GM23248 (cell line): ENCODE results near the gene UGT3A1. TPM values are rescaled to one million over a fixed set of nuclear protein-coding genes. Genes with fewer than 3 reads are reported as not detected.

ENCODE experiments used
- DNase-seq: peaks from one replicate; pipeline ENCODE4 v3.0.0-alpha.2; 2015
- H2AFZ ChIP-seq: fragments of 200-600 bp; sonication (generic); 2 replicates; pipeline ENCODE4 v1.6.1; 2016; ENCODE audit warnings: antibody characterized with exemption
- H3F3A ChIP-seq: fragments of 200-600 bp; sonication (generic); 2 replicates; pipeline ENCODE4 v1.6.1; 2016; ENCODE audit warnings: mild to moderate bottlenecking, antibody characterized with exemption, mixed run types; ENCODE audit not compliant: insufficient read depth
- H3K27ac ChIP-seq: fragments of 200-600 bp; sonication (generic); 2 replicates; pipeline ENCODE4 v1.5.1; 2016; ENCODE audit warnings: mild to moderate bottlenecking
- H3K27me3 ChIP-seq: fragments of 200-600 bp; sonication (generic); replicated peaks from 2 replicates; pipeline ENCODE4 v1.6.1; 2016; ENCODE audit warnings: mild to moderate bottlenecking; ENCODE audit not compliant: insufficient read depth
- H3K36me3 ChIP-seq: fragments of 200-600 bp; sonication (generic); 2 replicates; pipeline ENCODE4 v1.6.1; 2016; ENCODE audit warnings: low read depth, mild to moderate bottlenecking
- H3K4me1 ChIP-seq: fragments of 200-600 bp; sonication (generic); 2 replicates; pipeline ENCODE4 v1.6.1; 2016; ENCODE audit warnings: mild to moderate bottlenecking; ENCODE audit not compliant: insufficient read depth
- H3K4me2 ChIP-seq: fragments of 200-600 bp; sonication (generic); one replicate; pipeline ENCODE4 v1.6.1; 2016; ENCODE audit warnings: mild to moderate bottlenecking; ENCODE audit not compliant: unreplicated experiment
- H3K4me3 ChIP-seq: fragments of 200-600 bp; sonication (generic); 2 replicates; pipeline ENCODE4 v1.5.1; 2016; ENCODE audit warnings: mild to moderate bottlenecking
- H3K79me2 ChIP-seq: fragments of 200-600 bp; sonication (generic); 2 replicates; pipeline ENCODE4 v1.6.1; 2016; ENCODE audit warnings: mild to moderate bottlenecking; ENCODE audit not compliant: insufficient read depth
- H3K9ac ChIP-seq: fragments of 200-600 bp; sonication (generic); 2 replicates; pipeline ENCODE4 v1.6.1; 2016; ENCODE audit warnings: mild to moderate bottlenecking
- H3K9me2 ChIP-seq: fragments of 200-600 bp; sonication (generic); 2 replicates; pipeline ENCODE4 v1.6.1; 2016; ENCODE audit warnings: mixed run types, mild to moderate bottlenecking, moderate library complexity; ENCODE audit not compliant: insufficient read depth
- H3K9me3 ChIP-seq: fragments of 200-600 bp; sonication (generic); one replicate; pipeline ENCODE4 v1.6.1; 2017; ENCODE audit warnings: low read depth
- H4K20me1 ChIP-seq: fragments of 200-600 bp; sonication (generic); 2 replicates; pipeline ENCODE4 v1.6.0; 2016; ENCODE audit not compliant: insufficient read depth
- EZH2 ChIP-seq: fragments of 200-600 bp; sonication (generic); IDR thresholded peaks from 2 replicates; pipeline ENCODE4 v1.6.1; 2018; ENCODE audit warnings: antibody characterized with exemption, mild to moderate bottlenecking; ENCODE audit not compliant: insufficient read depth, poor library complexity, severe bottlenecking
- EZH2phosphoT487 ChIP-seq: fragments of 200-600 bp; sonication (generic); IDR thresholded peaks from 2 replicates; pipeline ENCODE4 v1.6.1; 2018; ENCODE audit warnings: antibody characterized with exemption, moderate library complexity, mild to moderate bottlenecking, low read depth; ENCODE audit not compliant: insufficient read depth
- WGBS, 2 experiments: methylation state at CpG; one replicate each; pipeline ENCODE4 v1.1.6; 2015 to 2017; ENCODE audit warnings: low lambda C conversion rate in 2 of 2, low coverage in 1 of 2; ENCODE audit errors: missing lambda C conversion rate in 2 of 2; 5-methylcytosine and 5-hydroxymethylcytosine counted together
- in situ Hi-C: fragments of 300-500 bp; cut with MboI; formaldehyde crosslinking; loops from 2 replicates; pipeline ENCODE4 v1.15.0; 2020
- polyA plus RNA-seq: library from polyadenylated mRNA; unstranded; fragments of >200 nt; fragmentation: Nextera tagmentation; extraction: Ambion mirVana; gene quantifications from 2 replicates; pipeline ENCODE4 v1.2.1, GENCODE V29; 2016
- total RNA-seq: library from RNA; depleted of rRNA; stranded (reverse); fragments of >200 nt; shearing (Covaris generic); gene quantifications from 2 replicates; pipeline ENCODE4 v1.2.3, GENCODE V29; 2014

Gene UGT3A1
- total and polyA plus RNA-seq, 2 experiments from 2014 or later = not detected

GRCh38 chr5:36033047-36033446 lies 41.9 kb upstream of the UGT3A1 start:
- Histone ChIP-seq H3F3A (no peaks in the 10 kb centered on the region), H3K9me2 (no peaks in the 10 kb centered on the region), H3K27me3 (no peaks in the 10 kb centered on the region; the same call in 1 of the 2 replicates), H3K36me3 (no peaks in the 10 kb centered on the region), H4K20me1 (no peaks in the 10 kb centered on the region), H3K9me3 (no peaks in the 10 kb centered on the region), H2AFZ (no peak overlapping the region), H3K4me1 (no peaks in the 10 kb centered on the region), H3K4me2 (no peak overlapping the region), H3K9ac (no peak overlapping the region), H3K4me3 (no peak overlapping the region), H3K27ac (no peak overlapping the region), H3K79me2 (no peaks in the 10 kb centered on the region)
- in situ Hi-C loops = no loop called here
- TF ChIP-seq EZH2phosphoT487 = no peak
- TF ChIP-seq EZH2 = no peak
- no peak for DNase-seq

GRCh38 chr5:36031223-36031622 lies 40.0 kb upstream of the UGT3A1 start:
- no peak overlapping the region for H3K9ac ChIP-seq
- no peak for TF ChIP-seq EZH2phosphoT487
- TF ChIP-seq EZH2 = no peak
- H2AFZ ChIP-seq = no peak overlapping the region

GRCh38 chr5:36029914-36030313 lies 38.7 kb upstream of the UGT3A1 start:
- Histone ChIP-seq H3K36me3 (no peaks in the 10 kb centered on the region), H3K27me3 (no peaks in the 10 kb centered on the region; the same call in 1 of the 2 replicates), H3K9me2 (no peaks in the 10 kb centered on the region), H3K9me3 (no peaks in the 10 kb centered on the region), H3K4me2 (no peak overlapping the region), H3K79me2 (no peaks in the 10 kb centered on the region), H2AFZ (no peak overlapping the region), H4K20me1 (no peaks in the 10 kb centered on the region), H3K4me3 (no peak overlapping the region), H3F3A (no peaks in the 10 kb centered on the region), H3K9ac (no peak overlapping the region), H3K4me1 (no peaks in the 10 kb centered on the region), H3K27ac (no peak overlapping the region)
- no peak for DNase-seq
- in situ Hi-C loops = no loop called here
- no peak for TF ChIP-seq EZH2
- 60 to 67% methylated on average over 1 of the region's 1 CpG for WGBS, 2 experiments

More at GRCh38 chr5:36031223-36031622, 40.0 kb upstream of the UGT3A1 start:
- Histone ChIP-seq H3K27ac (no peak overlapping the region), H4K20me1 (no peaks in the 10 kb centered on the region), H3K9me2 (no peaks in the 10 kb centered on the region), H3K27me3 (no peaks in the 10 kb centered on the region; the same call in 1 of the 2 replicates), H3K79me2 (no peaks in the 10 kb centered on the region), H3F3A (no peaks in the 10 kb centered on the region), H3K4me3 (no peak overlapping the region), H3K4me2 (no peak overlapping the region), H3K9me3 (no peaks in the 10 kb centered on the region), H3K36me3 (no peaks in the 10 kb centered on the region), H3K4me1 (no peaks in the 10 kb centered on the region)
- WGBS, 2 experiments = 68 to 71% methylated on average over 6 of the region's 6 CpGs
- in situ Hi-C loops = no loop called here
- no peak for DNase-seq

GRCh38 chr5:36028816-36029465 lies 37.8 kb upstream of the UGT3A1 start:
- Histone ChIP-seq H3K4me2 (no peak overlapping the region), H3K9ac (no peak overlapping the region), H3K9me2 (no peaks in the 10 kb centered on the region), H3K36me3 (no peaks in the 10 kb centered on the region), H3K27ac (no peak overlapping the region), H3K79me2 (no peaks in the 10 kb centered on the region), H3K9me3 (no peaks in the 10 kb centered on the region), H3K4me1 (no peaks in the 10 kb centered on the region), H2AFZ (no peak overlapping the region), H3K4me3 (no peak overlapping the region), H3F3A (no peaks in the 10 kb centered on the region), H3K27me3 (peaks cover 6% of the 10 kb centered on the region; the same call in 1 of the 2 replicates), H4K20me1 (no peaks in the 10 kb centered on the region)
- no peak for DNase-seq
- in situ Hi-C loops = no loop called here
- no peak for TF ChIP-seq EZH2phosphoT487
- no peak for TF ChIP-seq EZH2
- 11 to 14% methylated on average over 5 of the region's 5 CpGs for WGBS, 2 experiments

- no peak for DNase-seq
- in situ Hi-C loops = no loop called here
- Histone ChIP-seq H3K4me1 (no peaks in the 10 kb centered on the region), H4K20me1 (no peaks in the 10 kb centered on the region), H3F3A (no peaks in the 10 kb centered on the region), H3K4me3 (no peak overlapping the region), H3K9me3 (no peaks in the 10 kb centered on the region), H3K27ac (no peak overlapping the region), H3K36me3 (no peaks in the 10 kb centered on the region), H2AFZ (no peak overlapping the region), H3K27me3 (peaks cover 6% of the 10 kb centered on the region; the same call in 1 of the 2 replicates), H3K9me2 (no peaks in the 10 kb centered on the region), H3K4me2 (no peak overlapping the region), H3K79me2 (no peaks in the 10 kb centered on the region), H3K9ac (no peak overlapping the region)
- no peak for TF ChIP-seq EZH2phosphoT487
- TF ChIP-seq EZH2 = no peak
- 39 to 44% methylated on average over 8 of the region's 8 CpGs for WGBS, 2 experiments
Measured at GRCh38 chr5:36027711-36028110, 36.5 kb upstream of the UGT3A1 start.
